Measurements from ENCODE around the gene TMEM132D.

The TMEM132D gene

DNA sequence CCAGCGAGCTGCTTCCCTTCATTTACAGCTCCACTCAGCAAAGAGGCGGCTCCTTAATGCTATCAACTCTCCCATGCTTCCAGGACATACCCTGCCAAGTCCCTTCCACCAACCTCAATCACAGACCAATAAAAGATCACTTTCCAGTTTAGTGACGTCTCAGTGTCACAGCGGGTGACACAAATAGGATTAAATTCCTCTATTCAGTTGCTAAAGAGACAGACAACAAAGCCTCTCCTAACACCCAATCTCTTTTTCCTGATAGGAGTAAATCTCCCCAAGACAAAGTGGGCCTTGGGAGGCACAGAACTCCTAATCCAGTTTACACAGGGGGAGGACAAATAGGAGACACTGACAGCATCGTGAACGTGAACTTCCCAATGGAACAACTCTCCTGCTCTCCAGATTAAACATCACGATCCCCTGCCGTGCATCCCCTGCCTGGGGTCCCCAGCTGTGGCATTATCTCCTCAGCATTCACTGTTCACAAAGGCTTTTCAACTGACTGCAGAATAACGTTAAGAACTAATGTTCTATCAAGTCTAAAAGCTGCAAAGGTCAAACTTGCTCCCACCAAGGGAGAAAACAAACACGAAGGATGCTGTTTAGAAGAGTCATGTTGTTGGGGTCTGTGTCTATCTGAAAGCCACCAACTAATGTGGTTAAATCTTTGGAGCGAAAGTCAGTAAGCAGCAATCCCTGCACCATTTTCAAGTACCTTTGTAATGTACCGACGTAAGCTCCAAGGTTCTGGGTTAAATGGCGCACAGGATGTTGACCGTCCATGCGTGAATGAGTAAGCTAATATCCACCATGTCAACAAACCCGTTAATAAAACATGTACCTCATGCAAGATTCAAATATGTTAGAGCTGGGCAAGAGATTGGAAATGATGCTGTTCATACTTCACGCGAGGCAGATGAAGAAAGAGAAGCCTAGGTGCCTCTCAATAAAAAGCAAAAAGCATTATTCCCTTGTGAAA, 31.5 kb downstream of the TMEM132D start:
- no peak for FAIRE-seq

DNA sequence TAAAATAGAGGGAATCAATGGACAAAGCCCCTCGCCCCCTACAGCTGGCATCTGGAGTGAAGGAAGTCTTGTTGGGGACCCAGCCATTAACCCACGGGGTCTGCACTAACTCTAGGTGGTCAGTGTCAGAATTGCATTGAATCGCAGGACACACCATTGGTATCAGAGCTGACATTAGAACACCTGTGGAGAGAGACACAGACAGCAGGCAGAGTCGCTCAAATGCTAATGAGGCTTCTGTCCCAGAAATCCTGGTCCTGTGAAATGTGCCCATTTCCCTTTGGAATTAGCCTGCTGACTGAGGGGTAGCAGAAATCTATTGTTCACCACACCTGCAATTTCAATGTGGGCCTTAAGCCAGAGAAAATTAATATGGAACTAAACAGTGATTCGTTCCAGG, 33.0 kb downstream of the TMEM132D start:
- FAIRE-seq: no peak

DNA sequence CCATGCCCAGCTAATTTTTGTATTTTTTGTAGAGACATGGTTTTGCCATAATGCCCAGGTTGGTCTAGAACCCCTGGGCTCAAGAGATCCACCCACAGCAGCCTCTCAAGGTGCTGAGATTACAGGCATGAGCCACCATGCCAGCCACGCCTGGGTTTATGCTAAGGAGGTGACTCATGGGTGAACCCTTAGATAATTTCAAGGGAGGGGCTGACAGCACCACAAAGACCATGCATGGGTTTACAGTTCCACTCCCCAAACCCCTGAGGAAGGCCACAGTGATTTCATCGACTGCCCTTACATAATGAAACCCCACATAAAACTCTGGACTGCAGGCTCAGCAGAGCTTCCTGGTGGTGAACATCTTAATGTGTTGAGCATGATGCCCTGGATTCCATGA, 33.7 kb downstream of the TMEM132D start:
- FAIRE-seq: no peak

DNA sequence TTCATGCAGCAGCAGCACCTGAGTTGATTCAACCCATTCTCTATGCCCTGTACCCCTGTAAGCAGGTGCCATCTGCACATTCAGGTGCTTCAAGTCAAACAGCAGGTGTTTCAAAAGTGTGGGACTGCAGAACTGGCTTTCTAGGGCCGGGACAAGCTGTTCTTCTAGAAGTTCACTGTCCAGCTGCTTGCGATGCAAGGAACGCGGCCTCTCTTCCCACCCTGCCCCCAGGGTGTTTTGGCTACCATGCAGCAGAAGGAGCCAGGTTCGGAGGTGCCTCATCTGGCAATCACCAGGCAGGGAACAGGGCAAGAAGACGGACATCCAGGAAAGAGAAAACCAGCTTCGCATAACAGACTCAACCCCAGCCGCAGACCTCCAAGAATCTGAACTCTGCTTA, 35.2 kb downstream of the TMEM132D start:
- no peak for FAIRE-seq

DNA sequence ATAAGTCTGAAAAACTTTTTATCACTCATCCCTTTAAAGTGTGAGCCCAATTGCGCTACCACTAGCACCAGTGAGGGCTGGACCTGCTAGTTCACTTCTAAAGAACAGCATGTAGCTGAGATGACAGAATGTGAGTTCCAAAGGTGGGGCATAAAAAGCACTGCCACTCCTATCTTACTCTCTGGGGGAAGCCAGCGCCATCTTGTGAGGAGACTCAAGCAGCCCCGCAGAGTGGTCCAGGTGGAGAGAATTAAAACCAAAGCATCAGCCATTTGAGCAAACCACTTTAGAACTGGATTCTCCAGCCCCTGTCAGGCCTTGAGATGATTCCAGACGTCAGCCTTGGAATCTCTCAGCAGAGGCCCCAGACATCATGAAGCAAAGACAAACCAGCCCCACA, 39.9 kb downstream of the TMEM132D start:
- no peak for FAIRE-seq

DNA sequence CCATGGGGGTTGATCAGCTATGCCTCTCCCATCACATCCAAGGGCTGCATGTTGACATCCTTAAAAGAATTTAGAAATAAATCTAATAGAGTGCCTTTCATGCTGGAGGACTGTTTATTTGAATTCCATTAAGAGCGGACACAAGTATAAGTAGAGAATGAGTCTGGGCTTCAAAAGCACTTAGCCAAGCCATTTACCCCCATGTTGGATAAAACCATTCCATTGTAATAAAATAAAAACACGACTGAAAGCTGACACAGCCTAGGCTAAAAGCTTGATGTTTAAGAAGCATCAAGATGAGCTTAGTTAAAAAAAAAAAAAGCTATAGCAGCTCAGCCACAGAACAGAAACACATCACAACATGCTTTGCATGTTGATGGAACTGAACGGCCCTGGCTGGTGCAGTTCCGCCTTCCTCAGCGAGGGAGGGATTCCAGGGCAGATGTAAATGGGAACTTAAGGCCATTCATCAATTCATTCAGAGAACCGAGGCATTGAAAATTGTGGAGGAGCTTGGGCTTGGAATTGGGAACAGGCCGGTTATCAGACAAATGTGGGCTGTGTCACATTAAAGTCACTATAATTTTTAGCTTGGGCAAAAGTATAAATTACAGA, 41.2 kb downstream of the TMEM132D start:
- FAIRE-seq: no peak

DNA sequence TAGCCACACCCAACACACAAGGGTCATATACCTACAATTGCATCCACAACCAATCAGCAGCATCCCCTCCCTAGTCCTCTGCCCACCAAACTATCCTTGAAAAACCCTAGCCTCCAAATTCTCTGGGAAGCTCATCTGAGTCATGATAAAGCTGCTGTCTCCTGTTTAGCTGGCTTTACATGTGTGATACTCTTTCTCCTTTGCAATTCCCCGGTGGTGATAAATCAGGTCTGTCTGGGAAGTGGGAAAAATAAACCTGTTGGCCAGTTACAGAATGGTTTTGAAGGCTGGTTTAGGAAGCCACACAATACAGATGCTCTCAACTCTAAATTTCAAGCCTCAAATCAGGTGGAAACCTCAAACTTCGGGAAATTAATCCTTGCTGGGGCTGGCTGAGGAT, 41.9 kb downstream of the TMEM132D start:
- FAIRE-seq: no peak

DNA sequence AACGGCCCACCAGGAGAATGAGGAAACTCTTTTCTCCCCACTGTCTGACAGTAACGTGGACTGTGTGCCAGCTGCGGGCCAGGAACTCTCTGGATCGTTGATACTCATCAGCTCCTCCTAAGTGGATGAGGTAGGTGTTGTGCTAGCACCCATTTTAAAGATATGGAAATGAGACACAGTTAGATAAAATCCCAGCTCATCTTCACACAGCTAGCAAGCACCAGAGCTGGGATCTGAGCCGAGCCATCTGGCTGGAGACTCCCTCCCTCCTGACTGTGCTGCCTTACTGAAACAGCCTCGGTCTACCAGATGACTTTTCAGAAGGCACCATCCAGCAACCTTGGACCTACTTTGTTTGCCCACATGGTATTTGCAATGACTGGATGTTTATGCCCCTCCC, 49.2 kb downstream of the TMEM132D start:
- FAIRE-seq: no peak

DNA sequence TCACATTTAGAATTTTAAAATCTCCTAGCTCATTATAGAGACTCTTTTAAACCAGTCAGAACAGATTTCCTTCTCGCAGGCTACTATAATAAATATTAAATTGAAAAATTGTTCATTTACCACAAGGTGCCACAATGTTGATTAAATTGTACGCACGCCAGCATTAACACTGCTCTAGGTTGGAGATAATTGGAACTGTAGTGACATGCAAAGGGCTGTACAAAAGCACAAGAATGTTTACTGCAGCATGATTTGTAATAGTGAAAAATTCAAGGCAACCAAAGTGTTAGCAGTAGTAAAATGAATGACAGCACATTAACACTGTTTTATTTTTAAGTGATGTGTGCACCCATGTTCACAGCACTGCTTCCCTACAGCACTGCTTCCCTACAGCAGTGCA, 52.5 kb downstream of the TMEM132D start:
- no peak for FAIRE-seq

DNA sequence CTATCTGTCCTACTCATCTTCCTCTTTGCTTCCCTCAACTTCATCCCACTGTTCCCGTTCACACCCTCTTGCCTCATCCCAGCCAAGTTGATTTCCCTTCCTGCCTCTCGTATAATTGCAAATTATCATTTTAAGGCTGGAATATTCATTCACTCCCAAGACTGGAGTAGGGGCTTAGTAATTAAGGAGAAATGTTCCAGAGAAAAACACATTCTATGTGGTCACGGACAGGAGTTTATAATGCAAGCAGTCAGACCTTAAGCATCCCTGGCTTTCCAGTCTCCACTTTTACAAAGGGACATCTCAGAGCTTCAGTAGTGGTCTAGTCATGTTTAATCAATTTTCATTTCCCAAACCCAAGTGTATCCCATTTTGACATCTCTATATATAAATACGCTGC, 54.9 kb downstream of the TMEM132D start:
- no peak for FAIRE-seq

DNA sequence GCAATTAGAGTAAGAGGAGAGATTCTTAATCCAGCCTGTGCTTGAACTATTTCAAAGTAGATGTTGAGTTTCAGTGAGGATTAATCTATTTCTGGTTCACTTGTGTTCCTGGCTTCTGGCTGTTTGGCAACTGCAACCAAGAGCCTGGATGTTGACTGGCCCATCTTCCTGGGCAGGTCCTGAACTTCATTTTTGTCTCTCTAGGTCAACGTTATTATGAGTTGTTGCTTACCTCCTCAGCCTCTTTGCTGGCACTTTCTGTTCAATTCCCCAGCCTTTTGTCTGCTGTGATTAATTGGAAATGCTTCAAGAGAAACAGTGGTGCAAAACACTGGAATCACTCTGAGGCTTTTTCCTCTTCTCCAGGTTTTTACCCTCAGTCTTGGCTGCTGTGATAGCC, 56.8 kb downstream of the TMEM132D start:
- no peak for FAIRE-seq

DNA sequence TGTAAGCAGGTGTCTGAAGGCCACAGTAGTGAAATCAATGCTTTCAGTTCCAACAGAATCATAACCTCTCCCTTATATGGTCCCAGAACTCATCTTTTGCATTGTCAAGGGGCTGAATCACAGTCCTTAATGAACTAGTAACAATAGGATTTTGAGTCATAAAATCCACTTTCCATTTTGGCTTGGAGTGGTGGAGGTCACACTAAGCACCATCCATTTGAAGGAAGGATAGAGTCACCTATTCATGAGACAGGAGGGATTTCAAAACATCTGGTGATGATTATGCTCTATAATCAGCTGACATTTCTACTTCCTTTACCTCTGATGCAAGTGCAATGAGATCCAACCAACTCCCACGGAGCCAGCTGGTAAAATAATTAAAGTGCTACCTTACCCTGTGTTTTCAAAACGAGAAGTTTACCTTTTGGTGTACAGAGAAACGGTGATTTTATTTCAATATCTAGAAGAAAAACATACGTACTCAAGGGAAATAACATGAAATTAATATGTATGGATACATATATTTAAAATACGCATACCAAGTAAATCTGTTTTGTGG, 59.1 kb downstream of the TMEM132D start:
- no peak for FAIRE-seq

DNA sequence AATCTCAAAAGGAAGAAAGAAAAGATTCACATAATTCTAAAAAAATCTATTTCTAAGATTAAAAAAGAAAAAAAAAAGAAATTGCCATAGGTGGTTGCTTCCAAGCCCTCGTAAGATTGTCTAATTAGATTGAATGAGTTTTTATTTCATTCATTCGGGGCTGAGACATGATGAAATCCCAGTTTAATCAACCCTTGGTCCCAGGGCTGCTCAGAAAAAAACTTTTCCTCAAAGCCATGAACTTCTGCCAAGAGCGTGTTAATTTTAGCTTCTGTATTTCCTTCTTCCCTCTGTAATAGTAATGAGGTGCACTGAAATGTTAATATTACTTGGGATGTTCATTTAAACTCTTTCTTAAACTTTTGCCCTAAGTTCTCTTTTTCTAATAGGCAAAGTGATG, 62.6 kb downstream of the TMEM132D start:
- FAIRE-seq: no peak

DNA sequence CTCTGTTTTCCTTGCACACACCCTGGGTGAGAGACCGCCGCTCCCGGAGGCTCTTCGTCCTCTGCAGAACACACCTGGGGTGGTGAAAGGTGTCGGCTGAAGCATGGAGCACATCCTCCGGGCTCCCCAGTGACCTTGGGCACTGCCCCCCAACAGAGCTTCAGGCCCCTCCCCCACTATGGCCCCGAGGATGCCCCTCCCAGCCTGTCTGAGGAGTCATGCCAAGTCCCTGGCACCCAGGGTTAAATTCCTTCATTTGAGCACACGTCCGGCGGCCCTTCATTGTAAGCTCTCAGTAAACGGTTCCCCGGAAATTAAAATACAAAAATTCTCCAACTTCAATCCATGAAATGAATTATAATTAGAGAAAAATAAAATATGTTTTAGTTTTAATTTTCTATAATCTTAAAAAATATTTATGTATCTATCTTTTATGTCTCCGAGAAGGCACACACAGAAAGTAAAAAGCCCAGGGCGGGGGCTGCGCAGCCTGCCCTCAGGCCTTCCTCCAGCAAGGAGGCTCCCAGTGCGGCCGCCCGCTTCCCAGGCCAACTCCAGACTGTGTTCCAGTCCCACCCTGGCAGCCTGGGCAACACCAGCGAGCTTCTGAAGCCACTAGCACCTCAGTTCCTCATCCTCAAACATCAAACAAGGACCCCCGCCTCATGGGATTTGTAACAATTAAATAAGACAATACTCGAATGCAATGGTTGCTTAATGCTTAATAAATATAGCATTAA, 63.5 kb downstream of the TMEM132D start:
- no peak for FAIRE-seq

DNA sequence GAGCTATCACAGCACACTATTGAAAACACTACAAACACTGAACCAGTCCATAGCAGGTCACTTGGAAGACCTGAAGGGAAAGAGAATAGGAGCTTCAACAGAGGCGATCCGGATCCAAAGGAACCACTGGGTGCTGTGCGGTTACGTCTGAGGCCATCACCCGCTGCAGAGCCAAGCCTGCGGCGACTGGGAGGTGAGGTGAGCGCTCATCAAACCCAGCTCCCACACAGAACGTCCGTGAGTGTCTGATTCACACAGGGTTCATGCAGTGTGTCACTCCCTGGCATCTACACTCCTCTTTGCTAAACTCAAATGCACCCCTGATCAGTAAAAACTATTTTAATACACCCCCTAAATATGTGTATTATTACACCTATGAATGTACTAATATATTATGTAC, 64.1 kb downstream of the TMEM132D start:
- no peak for FAIRE-seq

DNA sequence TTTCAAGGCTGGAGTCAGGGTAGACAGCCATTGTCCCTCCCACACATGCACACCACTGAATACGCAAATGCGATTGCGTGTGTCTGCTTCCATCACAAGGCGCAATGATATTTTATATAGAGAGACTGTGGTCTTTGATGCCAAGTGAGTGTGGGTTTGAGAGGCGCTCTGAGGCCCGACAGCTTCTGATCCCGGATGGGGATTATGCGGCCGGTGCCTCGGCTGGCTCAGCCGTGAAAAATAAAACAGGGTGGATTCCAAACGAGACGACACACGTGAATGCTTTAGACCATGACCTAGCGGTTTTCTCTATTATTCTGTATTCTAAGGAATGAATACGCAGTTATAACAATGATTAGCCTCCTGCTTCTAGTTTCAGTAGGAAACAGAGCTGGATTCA, 72.5 kb downstream of the TMEM132D start:
- no peak for FAIRE-seq

DNA sequence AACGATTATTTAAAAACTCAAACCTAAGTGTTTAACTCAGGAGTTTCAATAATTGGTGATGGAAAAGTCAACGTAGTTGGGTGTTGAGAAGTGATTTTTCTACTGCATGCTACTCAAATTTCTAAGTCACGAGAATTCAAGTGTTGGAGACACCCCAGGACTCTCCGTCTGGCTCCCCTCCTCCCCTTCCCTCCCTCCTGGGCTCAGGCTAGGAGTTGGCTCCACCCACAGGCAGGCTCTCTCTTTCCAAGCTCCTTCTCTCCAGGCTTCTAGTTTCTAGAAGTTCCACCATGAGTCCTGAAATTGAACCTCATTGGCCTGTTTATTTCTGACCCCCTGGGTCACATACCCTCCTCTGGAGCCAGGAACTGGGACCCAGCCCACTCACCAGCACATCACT, 73.0 kb downstream of the TMEM132D start:
- no peak for FAIRE-seq

DNA sequence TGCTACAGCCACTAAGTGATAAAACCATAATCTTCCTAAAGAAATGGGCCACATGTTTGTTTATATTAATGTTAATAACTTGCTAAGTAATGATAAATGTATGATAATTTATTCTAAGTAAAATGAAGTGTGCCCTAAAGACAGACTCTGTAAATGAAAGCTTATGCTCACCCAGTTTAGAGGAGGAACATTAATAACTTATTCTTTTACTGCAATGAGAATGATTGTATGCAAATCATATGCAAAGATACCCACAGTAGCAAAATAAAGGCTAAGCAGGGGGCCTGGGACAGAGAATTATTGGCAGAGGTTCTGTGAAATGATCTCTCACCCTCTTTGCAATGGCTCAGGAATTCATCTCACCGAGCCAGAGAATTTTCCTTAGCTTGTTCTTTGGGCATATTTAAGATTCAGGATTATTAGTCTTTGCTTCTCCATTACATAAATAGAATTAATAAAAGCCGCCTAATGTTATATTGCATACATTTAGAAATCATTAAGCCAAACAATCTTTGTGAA, 75.9 kb downstream of the TMEM132D start:
- no peak for FAIRE-seq

DNA sequence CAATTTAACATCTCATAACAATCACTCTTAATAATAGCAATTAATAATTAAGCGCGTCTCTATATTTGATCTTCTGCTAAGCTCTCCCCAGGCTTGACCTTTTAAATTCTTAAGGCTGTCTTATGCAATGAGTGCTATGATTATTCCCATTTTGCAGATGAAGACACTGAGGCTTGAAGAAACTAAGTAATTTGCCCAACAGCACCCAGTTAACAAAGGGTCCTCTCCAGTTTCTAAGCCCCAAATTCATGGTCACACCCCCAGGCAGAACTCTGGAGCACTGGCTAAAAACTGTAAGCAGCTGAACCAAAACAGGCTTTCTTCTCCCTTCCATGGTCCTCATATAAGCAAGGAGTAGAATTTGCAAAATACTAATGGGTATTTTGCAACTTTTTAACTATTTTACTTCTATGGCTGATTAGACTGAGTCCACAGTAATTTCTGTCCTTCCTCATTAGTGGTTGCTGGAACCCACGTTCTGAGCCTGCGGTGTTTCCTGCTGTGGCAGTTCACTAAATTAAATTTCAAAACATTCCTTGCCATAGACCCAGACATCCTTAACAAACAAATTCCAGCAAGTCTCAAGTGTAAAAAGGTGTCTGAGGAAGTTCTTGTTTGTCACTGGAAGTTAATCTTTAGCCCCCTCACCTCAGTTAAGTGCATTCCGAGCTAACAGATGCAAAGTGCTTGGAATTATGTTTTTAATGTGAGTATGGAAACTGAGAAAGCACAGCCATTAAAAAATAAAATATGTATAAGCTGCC, 76.5 kb downstream of the TMEM132D start:
- no peak for FAIRE-seq

DNA sequence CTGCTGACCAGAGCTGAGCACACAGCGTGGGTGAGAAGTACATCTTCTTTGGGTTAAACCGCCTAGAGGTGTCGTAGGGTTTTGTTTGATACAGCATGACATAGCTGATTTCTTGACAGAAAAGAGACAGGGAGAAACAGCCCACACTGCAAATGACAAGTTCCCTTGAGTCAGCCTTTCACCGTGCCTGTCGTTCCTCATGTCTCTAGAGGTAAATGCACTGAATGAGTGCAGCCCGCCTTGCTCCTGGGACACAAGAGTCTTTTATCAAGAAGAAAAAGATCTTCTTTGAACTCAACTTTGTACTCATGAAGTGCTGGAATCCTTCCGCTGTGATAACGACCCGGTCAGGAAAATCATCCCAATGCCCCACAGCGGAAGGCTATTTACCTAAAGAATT, 77.6 kb downstream of the TMEM132D start:
- FAIRE-seq: no peak

DNA sequence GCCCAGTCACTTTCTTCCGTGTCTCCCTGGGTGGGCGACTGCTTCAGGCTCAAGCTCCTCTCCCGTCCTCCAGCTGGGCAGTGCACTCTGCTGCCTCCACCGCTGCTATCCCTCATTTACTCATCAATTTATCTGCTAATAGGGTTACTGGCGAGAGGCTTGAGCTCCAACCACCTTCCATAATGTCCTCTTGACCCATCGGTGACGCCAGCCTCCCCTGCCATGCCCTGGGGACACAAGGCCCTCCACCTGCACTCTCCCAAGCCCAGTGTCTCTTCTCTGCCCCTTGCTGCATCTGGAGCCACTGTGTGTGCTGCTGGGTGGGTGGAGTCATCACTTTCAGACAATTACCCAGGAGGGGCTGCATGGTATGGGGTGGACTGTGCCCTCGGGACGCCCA, 78.5 kb downstream of the TMEM132D start:
- FAIRE-seq: no peak

DNA sequence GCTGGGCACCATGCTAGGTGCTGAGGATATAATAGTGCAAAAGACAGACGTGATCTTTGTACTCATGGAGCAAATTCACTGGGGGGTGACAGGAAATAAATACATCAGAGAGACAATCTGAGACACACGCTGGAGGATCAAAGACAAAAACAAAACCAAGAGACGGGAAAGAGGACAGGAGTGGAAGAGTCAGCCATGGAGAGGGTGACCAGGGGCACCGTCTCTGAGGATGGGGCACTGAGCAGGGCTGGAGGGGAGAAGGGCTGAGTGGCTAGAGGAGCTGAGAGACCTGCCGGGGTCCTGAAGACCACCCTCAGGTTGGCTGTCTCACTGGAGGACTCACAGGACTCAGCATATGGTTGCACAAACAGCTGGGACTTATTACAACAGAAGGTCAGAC, 81.9 kb downstream of the TMEM132D start:
- no peak for FAIRE-seq

Measured in G401.6 (cell line).